ENCODE measurements around the gene HOXA3. TPM values are rescaled to one million over a fixed set of nuclear protein-coding genes. Genes with fewer than 3 reads are reported as not detected.

Gene HOXA3
- total RNA-seq, 1 experiment from 2014 or later: not detected

DNA sequence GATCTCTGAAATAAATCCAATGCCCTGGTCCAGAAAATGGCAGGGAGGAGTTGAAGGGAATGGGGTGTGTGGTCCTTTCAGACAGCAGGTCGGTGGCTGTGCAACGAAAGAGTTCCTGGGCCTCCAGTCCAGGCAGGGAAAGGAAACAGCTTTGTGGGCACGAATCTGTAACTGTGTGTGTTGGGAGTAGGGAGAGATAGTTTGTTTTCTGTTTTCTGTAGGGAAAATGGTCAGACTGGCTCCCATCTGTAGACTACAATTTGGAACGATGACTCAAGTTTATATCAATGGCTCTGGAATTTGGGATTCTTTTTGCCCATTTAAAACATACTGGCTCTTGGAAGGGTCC lies 15.5 kb upstream of the HOXA3 start (continued):
- no peak for TF ChIP-seq SMAD4 (CRISPR knock-in tag; IDR thresholded peaks at IDR 0.05)

DNA sequence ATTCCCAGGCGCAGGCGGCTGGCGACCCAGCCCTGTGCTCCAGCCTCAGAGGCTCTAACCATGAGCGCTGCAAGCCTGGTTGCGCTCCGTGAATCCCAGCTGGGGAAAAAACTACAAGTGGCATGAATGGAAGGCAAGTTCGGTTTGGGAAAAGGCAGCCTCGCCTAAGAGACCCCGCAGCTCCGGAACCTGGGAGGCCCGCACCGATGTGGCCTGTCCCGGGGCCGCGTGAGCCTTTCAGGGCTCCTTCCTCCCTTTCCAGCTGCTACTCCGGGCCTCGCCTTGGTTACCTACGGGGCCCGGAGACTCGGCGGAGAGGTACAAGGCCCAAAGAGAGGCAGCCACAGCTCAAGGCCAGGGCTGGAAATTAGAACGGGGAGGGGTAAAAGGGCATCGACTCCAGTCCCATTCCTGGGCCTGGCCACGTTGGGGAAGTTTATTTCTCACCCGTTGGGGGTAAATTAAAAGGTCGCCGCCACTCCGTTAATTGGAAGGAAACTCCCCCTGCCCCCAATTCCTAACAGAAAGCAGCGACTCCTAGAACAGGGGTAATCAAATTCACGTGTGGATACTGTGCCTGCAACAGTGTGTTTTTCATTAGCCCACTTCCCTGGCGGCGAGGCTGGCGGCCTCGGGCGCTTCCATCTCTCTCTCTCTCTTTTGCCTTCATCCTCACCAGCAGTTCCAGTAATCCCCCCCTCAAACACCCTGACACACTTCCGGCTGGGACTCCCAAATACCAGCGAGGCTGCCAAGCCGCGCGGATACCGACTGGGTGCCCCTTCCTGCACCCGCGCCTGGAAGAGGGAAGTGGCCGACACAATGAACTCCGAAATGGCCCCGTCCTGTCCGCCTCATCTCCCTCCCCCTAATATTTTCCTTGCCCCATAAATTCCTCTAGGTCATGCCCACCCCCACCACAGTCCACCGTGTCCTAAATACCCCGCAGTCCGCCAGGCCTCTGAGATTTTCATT lies 14.4 kb upstream of the HOXA3 start:
- DNase-seq (ENCODE audit: low spot score) (peak; percentile 20), ATAC-seq (no peak)
- Mint-ChIP-seq H3K4me3 (no peak overlapping the region), H3K9me3 (no peaks in the 10 kb centered on the region), H3K27ac (no peak overlapping the region), H3K36me3 (0 out of 2 replicates have a peak, but pooled peaks cover 2% of the 10 kb centered on the region), H3K27me3 (ENCODE audit: low read depth) (peaks cover 100% of the 10 kb centered on the region), H3K4me1 (peaks cover 20% of the 10 kb centered on the region)
- ChIA-PET CTCF (interaction anchor here (0.6 to 2.3 kb wide), 6 partner anchors 10 to 309 kb away, joined by 3 to 19 read pairs (median 5); partner anchors contain the start of genes HOXA3 and HOXA5), POLR2A (no interaction called here)
- TF ChIP-seq TEAD1 (CRISPR knock-in tag; IDR thresholded peaks at IDR 0.05) (no peak), SMAD4 (CRISPR knock-in tag; IDR thresholded peaks at IDR 0.05) (no peak), ZNF263 (CRISPR knock-in tag; IDR thresholded peaks at IDR 0.05; ENCODE audit: low read depth) (no peak)
- TF ChIP-seq, protein P1, sequence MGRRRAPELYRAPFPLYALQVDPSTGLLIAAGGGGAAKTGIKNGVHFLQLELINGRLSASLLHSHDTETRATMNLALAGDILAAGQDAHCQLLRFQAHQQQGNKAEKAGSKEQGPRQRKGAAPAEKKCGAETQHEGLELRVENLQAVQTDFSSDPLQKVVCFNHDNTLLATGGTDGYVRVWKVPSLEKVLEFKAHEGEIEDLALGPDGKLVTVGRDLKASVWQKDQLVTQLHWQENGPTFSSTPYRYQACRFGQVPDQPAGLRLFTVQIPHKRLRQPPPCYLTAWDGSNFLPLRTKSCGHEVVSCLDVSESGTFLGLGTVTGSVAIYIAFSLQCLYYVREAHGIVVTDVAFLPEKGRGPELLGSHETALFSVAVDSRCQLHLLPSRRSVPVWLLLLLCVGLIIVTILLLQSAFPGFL (CRISPR knock-in tag; IDR thresholded peaks at IDR 0.05; ENCODE audit: borderline replicate concordance): no peak
- TF ChIP-seq, protein P2, sequence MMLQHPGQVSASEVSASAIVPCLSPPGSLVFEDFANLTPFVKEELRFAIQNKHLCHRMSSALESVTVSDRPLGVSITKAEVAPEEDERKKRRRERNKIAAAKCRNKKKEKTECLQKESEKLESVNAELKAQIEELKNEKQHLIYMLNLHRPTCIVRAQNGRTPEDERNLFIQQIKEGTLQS (CRISPR knock-in tag; conservative IDR thresholded peaks at IDR 0.05): no peak

DNA sequence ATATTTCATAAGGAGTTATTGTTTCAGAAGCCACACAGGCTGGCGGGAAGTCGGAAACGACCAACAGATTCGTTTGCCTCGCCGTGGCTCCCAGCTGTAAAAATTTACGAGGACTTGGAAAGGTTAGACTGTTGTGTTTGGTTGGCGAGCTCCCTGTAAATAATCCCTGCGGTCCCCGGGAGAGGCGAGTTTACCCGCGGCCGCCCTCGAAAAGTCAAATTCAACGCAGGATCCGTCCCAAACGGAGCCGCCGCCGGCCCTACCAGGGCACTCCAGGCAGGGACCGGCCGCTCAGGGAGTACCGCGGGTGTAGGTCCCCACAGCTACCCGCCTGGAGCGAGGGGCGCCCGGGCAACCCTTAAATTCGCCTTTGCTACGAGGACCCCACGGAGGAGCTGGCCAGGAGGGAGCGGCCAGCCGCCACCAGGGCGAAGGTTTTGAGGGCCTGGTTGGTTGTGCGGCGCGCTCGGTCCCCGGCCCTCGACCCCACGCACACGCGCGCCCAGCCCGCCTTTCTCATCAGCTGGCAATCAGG lies 13.7 kb upstream of the HOXA3 start:
- ChIA-PET CTCF (interaction anchor here (0.6 to 2.3 kb wide), 7 partner anchors 10 to 308 kb away, joined by 3 to 19 read pairs (median 4); partner anchors contain the start of genes HOXA3, HOXA5 and HOXA7), POLR2A (no interaction called here)
- no peaks in the 10 kb centered on the region for H3K9me3 Mint-ChIP-seq
- ATAC-seq (no peak), DNase-seq (ENCODE audit: low spot score) (peak; percentile 24)
- no peak overlapping the region for H3K4me3 Mint-ChIP-seq
- H3K27me3 Mint-ChIP-seq (ENCODE audit: low read depth): peaks cover 100% of the 10 kb centered on the region
- H3K4me1 Mint-ChIP-seq: peaks cover 16% of the 10 kb centered on the region
- 0 out of 2 replicates have a peak, but pooled peaks cover 2% of the 10 kb centered on the region for H3K36me3 Mint-ChIP-seq
- no peak overlapping the region for H3K27ac Mint-ChIP-seq
- no peak for TF ChIP-seq CREM (CRISPR knock-in tag; IDR thresholded peaks at IDR 0.05)
- TF ChIP-seq, protein P3, sequence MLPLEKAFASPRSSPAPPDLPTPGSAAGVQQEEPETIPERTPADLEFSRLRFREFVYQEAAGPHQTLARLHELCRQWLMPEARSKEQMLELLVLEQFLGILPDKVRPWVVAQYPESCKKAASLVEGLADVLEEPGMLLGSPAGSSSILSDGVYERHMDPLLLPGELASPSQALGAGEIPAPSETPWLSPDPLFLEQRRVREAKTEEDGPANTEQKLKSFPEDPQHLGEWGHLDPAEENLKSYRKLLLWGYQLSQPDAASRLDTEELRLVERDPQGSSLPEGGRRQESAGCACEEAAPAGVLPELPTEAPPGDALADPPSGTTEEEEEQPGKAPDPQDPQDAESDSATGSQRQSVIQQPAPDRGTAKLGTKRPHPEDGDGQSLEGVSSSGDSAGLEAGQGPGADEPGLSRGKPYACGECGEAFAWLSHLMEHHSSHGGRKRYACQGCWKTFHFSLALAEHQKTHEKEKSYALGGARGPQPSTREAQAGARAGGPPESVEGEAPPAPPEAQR (CRISPR knock-in tag; IDR thresholded peaks at IDR 0.05): no peak
- TF ChIP-seq KAT7 (CRISPR knock-in tag; IDR thresholded peaks at IDR 0.05; ENCODE audit: borderline replicate concordance): no peak
- TF ChIP-seq, protein P4, sequence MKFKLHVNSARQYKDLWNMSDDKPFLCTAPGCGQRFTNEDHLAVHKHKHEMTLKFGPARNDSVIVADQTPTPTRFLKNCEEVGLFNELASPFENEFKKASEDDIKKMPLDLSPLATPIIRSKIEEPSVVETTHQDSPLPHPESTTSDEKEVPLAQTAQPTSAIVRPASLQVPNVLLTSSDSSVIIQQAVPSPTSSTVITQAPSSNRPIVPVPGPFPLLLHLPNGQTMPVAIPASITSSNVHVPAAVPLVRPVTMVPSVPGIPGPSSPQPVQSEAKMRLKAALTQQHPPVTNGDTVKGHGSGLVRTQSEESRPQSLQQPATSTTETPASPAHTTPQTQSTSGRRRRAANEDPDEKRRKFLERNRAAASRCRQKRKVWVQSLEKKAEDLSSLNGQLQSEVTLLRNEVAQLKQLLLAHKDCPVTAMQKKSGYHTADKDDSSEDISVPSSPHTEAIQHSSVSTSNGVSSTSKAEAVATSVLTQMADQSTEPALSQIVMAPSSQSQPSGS (CRISPR knock-in tag; IDR thresholded peaks at IDR 0.05; ENCODE audit: borderline replicate concordance, low read depth): no peak
- TF ChIP-seq FOXJ3 (CRISPR knock-in tag; IDR thresholded peaks at IDR 0.05; ENCODE audit: borderline replicate concordance): no peak
- no peak for TF ChIP-seq SOX15 (CRISPR knock-in tag; IDR thresholded peaks at IDR 0.05)
- no peak for TF ChIP-seq EMX1 (CRISPR knock-in tag; IDR thresholded peaks at IDR 0.05)
- TF ChIP-seq OVOL2 (CRISPR knock-in tag; IDR thresholded peaks at IDR 0.05; ENCODE audit: borderline replicate concordance): no peak
- TF ChIP-seq TEAD1 (CRISPR knock-in tag; IDR thresholded peaks at IDR 0.05): no peak
- TF ChIP-seq, protein P5, sequence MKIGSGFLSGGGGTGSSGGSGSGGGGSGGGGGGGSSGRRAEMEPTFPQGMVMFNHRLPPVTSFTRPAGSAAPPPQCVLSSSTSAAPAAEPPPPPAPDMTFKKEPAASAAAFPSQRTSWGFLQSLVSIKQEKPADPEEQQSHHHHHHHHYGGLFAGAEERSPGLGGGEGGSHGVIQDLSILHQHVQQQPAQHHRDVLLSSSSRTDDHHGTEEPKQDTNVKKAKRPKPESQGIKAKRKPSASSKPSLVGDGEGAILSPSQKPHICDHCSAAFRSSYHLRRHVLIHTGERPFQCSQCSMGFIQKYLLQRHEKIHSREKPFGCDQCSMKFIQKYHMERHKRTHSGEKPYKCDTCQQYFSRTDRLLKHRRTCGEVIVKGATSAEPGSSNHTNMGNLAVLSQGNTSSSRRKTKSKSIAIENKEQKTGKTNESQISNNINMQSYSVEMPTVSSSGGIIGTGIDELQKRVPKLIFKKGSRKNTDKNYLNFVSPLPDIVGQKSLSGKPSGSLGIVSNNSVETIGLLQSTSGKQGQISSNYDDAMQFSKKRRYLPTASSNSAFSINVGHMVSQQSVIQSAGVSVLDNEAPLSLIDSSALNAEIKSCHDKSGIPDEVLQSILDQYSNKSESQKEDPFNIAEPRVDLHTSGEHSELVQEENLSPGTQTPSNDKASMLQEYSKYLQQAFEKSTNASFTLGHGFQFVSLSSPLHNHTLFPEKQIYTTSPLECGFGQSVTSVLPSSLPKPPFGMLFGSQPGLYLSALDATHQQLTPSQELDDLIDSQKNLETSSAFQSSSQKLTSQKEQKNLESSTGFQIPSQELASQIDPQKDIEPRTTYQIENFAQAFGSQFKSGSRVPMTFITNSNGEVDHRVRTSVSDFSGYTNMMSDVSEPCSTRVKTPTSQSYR (CRISPR knock-in tag; IDR thresholded peaks at IDR 0.05): no peak
- TF ChIP-seq, protein P6, sequence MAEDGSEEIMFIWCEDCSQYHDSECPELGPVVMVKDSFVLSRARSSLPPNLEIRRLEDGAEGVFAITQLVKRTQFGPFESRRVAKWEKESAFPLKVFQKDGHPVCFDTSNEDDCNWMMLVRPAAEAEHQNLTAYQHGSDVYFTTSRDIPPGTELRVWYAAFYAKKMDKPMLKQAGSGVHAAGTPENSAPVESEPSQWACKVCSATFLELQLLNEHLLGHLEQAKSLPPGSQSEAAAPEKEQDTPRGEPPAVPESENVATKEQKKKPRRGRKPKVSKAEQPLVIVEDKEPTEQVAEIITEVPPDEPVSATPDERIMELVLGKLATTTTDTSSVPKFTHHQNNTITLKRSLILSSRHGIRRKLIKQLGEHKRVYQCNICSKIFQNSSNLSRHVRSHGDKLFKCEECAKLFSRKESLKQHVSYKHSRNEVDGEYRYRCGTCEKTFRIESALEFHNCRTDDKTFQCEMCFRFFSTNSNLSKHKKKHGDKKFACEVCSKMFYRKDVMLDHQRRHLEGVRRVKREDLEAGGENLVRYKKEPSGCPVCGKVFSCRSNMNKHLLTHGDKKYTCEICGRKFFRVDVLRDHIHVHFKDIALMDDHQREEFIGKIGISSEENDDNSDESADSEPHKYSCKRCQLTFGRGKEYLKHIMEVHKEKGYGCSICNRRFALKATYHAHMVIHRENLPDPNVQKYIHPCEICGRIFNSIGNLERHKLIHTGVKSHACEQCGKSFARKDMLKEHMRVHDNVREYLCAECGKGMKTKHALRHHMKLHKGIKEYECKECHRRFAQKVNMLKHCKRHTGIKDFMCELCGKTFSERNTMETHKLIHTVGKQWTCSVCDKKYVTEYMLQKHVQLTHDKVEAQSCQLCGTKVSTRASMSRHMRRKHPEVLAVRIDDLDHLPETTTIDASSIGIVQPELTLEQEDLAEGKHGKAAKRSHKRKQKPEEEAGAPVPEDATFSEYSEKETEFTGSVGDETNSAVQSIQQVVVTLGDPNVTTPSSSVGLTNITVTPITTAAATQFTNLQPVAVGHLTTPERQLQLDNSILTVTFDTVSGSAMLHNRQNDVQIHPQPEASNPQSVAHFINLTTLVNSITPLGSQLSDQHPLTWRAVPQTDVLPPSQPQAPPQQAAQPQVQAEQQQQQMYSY (CRISPR knock-in tag; IDR thresholded peaks at IDR 0.05): no peak
- TF ChIP-seq NFE2L1 (CRISPR knock-in tag; IDR thresholded peaks at IDR 0.05): no peak
- TF ChIP-seq, protein P7, sequence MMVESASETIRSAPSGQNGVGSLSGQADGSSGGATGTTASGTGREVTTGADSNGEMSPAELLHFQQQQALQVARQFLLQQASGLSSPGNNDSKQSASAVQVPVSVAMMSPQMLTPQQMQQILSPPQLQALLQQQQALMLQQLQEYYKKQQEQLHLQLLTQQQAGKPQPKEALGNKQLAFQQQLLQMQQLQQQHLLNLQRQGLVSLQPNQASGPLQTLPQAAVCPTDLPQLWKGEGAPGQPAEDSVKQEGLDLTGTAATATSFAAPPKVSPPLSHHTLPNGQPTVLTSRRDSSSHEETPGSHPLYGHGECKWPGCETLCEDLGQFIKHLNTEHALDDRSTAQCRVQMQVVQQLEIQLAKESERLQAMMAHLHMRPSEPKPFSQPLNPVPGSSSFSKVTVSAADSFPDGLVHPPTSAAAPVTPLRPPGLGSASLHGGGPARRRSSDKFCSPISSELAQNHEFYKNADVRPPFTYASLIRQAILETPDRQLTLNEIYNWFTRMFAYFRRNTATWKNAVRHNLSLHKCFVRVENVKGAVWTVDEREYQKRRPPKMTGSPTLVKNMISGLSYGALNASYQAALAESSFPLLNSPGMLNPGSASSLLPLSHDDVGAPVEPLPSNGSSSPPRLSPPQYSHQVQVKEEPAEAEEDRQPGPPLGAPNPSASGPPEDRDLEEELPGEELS (CRISPR knock-in tag; IDR thresholded peaks at IDR 0.05): no peak

Measured in WTC11 (cell line).